ENCODE data around the gene FN3KRP. TPM values are rescaled to one million over a fixed set of nuclear protein-coding genes. Genes with fewer than 3 reads are reported as not detected.

The FN3KRP gene
- polyA plus RNA-seq, 1 of the 3 experiments (the other 2 are of a cell fraction) = 68.2 TPM

DNA sequence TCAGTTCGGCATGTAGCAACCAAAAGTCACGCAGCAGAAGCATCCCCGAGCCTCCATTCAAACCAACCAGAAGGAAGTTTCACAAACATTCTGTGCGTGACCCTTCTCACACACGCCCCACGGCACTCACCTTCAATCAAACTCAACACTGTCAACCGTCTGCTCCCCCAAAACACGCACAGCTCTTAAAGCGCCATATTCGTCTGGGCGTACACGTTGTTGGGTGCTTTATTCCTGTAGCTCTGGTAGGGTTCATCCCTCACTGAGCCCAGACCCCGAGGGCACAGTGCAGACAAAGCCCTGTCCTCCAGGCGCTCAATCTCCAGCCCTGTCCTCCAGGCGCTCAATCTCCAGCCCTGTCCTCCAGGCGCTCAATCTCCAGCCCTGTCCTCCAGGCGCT lies 20.2 kb upstream of the FN3KRP start:
- no peak for DNase-seq
- H3K9me2 ChIP-seq = no peaks in the 10 kb centered on the region
- H3K4me3 ChIP-seq (ENCODE audit: low read depth in 2 of 2, low read length in 1 of 2) = no peak overlapping the region
- H3K9me3 ChIP-seq = no peaks in the 10 kb centered on the region; the same call in 1 of the 2 replicates
- 0 out of 2 replicates have a peak, but pooled peaks cover 4% of the 10 kb centered on the region for H3K79me2 ChIP-seq (ENCODE audit: insufficient read depth)
- H3K27me3 ChIP-seq (ENCODE audit: insufficient read depth) = no peaks in the 10 kb centered on the region
- H3K4me2 ChIP-seq = no peak overlapping the region
- no peaks in the 10 kb centered on the region for H3F3A ChIP-seq (replicated peaks; ENCODE audit: insufficient read depth)
- H2AFZ ChIP-seq (ENCODE audit: low read depth) = no peak overlapping the region
- WGBS (ENCODE audit: low lambda C conversion rate) = 94% methylated on average over 17 of the region's 17 CpGs
- no peak overlapping the region for H3K9ac ChIP-seq
- CTCF ChIA-PET = interaction anchor here (2.3 kb wide), 1 partner anchor 79 kb away, joined by 6 read pairs; no protein-coding TSS in a partner anchor
- H3K27ac ChIP-seq (ENCODE audit: low read depth in 2 of 2, low read length in 1 of 2) = no peak overlapping the region
- H3K4me1 ChIP-seq (ENCODE audit: control insufficient read depth in 1 of 2, insufficient read depth in 2 of 2, low read depth in 1 of 2, low read length in 1 of 2) = peaks cover 0 to 14% of the 10 kb centered on the region in 2 experiments; a peak in 1 of 4 replicates
- peaks cover 0 to 8% of the 10 kb centered on the region in 2 experiments for H3K36me3 ChIP-seq (replicated peaks in 1 of 2; ENCODE audit: control insufficient read depth in 1 of 2, insufficient read depth in 2 of 2, low read length in 1 of 2)
- POLR2A ChIA-PET = no interaction called here
- TF ChIP-seq TAF1 (IDR thresholded peaks at IDR 0.05; ENCODE audit: borderline replicate concordance, low read depth, low read length) = no peak
- TF ChIP-seq RCOR1 (IDR thresholded peaks at IDR 0.05; ENCODE audit: low read length) = no peak
- no peak for TF ChIP-seq SMC3 (IDR thresholded peaks at IDR 0.05; ENCODE audit: low read depth, low read length)
- no peak for TF ChIP-seq GATA2 (CRISPR knock-in tag; IDR thresholded peaks at IDR 0.05)
- no peak for TF ChIP-seq RFX5 (IDR thresholded peaks at IDR 0.05; ENCODE audit: low read length)
- no peak for TF ChIP-seq JUND (IDR thresholded peaks at IDR 0.05)
- TF ChIP-seq NRF1 (IDR thresholded peaks at IDR 0.05; ENCODE audit: low read depth, low read length) = no peak
- TF ChIP-seq USF1 (IDR thresholded peaks at IDR 0.05; ENCODE audit: borderline replicate concordance, low read depth) = no peak
- H4K20me1 ChIP-seq (ENCODE audit: insufficient read depth) = no peaks in the 10 kb centered on the region

GRCh38 chr17:82696916-82697807 lies 19.3 kb upstream of the FN3KRP start:
- TF ChIP-seq USF1 (IDR thresholded peaks at IDR 0.05; ENCODE audit: borderline replicate concordance, low read depth) (no peak), TAF1 (IDR thresholded peaks at IDR 0.05; ENCODE audit: borderline replicate concordance, low read depth, low read length) (no peak), SIN3A (IDR thresholded peaks at IDR 0.05; ENCODE audit: borderline replicate concordance, low read depth, low read length) (no peak), TCF12 (IDR thresholded peaks at IDR 0.05) (no peak), ELF1 (IDR thresholded peaks at IDR 0.05) (no peak), NFIC (IDR thresholded peaks at IDR 0.05; ENCODE audit: borderline replicate concordance) (no peak), FOXJ3 (CRISPR knock-in tag; IDR thresholded peaks at IDR 0.05) (no peak), MXI1 (IDR thresholded peaks at IDR 0.05; ENCODE audit: low read depth, low read length) (no peak), RCOR1 (IDR thresholded peaks at IDR 0.05; ENCODE audit: low read length) (no peak)
- TF ChIP-seq, protein P1, sequence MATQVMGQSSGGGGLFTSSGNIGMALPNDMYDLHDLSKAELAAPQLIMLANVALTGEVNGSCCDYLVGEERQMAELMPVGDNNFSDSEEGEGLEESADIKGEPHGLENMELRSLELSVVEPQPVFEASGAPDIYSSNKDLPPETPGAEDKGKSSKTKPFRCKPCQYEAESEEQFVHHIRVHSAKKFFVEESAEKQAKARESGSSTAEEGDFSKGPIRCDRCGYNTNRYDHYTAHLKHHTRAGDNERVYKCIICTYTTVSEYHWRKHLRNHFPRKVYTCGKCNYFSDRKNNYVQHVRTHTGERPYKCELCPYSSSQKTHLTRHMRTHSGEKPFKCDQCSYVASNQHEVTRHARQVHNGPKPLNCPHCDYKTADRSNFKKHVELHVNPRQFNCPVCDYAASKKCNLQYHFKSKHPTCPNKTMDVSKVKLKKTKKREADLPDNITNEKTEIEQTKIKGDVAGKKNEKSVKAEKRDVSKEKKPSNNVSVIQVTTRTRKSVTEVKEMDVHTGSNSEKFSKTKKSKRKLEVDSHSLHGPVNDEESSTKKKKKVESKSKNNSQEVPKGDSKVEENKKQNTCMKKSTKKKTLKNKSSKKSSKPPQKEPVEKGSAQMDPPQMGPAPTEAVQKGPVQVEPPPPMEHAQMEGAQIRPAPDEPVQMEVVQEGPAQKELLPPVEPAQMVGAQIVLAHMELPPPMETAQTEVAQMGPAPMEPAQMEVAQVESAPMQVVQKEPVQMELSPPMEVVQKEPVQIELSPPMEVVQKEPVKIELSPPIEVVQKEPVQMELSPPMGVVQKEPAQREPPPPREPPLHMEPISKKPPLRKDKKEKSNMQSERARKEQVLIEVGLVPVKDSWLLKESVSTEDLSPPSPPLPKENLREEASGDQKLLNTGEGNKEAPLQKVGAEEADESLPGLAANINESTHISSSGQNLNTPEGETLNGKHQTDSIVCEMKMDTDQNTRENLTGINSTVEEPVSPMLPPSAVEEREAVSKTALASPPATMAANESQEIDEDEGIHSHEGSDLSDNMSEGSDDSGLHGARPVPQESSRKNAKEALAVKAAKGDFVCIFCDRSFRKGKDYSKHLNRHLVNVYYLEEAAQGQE (IDR thresholded peaks at IDR 0.05; ENCODE audit: low read depth, low read length) = no peak
- peak overlapping the region; percentile 48; the same call in 1 of the 2 replicates for H3K9ac ChIP-seq
- peaks cover 0 to 14% of the 10 kb centered on the region in 2 experiments; a peak in 1 of 4 replicates for H3K4me1 ChIP-seq (ENCODE audit: control insufficient read depth in 1 of 2, insufficient read depth in 2 of 2, low read depth in 1 of 2, low read length in 1 of 2)
- H3K79me2 ChIP-seq (ENCODE audit: insufficient read depth) = 0 out of 2 replicates have a peak, but pooled peaks cover 4% of the 10 kb centered on the region
- ChIA-PET POLR2A (interaction anchor here (0.5 kb wide), 1 partner anchor 137 kb away, joined by 3 read pairs; no protein-coding TSS in a partner anchor), CTCF (interaction anchor here (0.9 to 2.3 kb wide), 4 partner anchors 17 to 78 kb away, joined by 3 to 6 read pairs (median 4); no protein-coding TSS in a partner anchor)
- no peaks in the 10 kb centered on the region for H3K27me3 ChIP-seq (ENCODE audit: insufficient read depth)
- H4K20me1 ChIP-seq (ENCODE audit: insufficient read depth) = no peaks in the 10 kb centered on the region
- 53% methylated on average over 48 of the region's 48 CpGs for WGBS (ENCODE audit: low lambda C conversion rate)
- H3K4me3 ChIP-seq (ENCODE audit: low read depth in 2 of 2, low read length in 1 of 2) = peak overlapping the region; percentile 63 to 68
- H3F3A ChIP-seq (replicated peaks; ENCODE audit: insufficient read depth) = no peaks in the 10 kb centered on the region
- H3K36me3 ChIP-seq (replicated peaks in 1 of 2; ENCODE audit: control insufficient read depth in 1 of 2, insufficient read depth in 2 of 2, low read length in 1 of 2) = peaks cover 0 to 8% of the 10 kb centered on the region in 2 experiments
- H2AFZ ChIP-seq (ENCODE audit: low read depth) = peak overlapping the region; percentile 24; the same call in 1 of the 2 replicates
- DNase-seq = peak; percentile 76
- no peak overlapping the region for H3K27ac ChIP-seq (ENCODE audit: low read depth in 2 of 2, low read length in 1 of 2)
- H3K4me2 ChIP-seq = peak overlapping the region; percentile 97
- H3K9me2 ChIP-seq = no peaks in the 10 kb centered on the region
- no peaks in the 10 kb centered on the region; the same call in 1 of the 2 replicates for H3K9me3 ChIP-seq

All from SK-N-SH (cell line).